Prostate gland (tissue), 2 donors: ENCODE data around the gene KCTD11.

Source experiments
- POLR2A ChIP-seq: fragments of 450-650 bp; IDR thresholded peaks from one replicate; pipeline ENCODE4 v1.6.1; 2016; ENCODE audit warnings: antibody characterized with exemption, mild to moderate bottlenecking
- TF ChIP-seq, protein P1 (sequence below), 4 experiments: fragments of 200-600 bp in 2 of 4; fragments of 450-650 bp in 2 of 4; sonication (generic) in 2 of 4; IDR thresholded peaks; 1 replicate in 3 of 4; 2 replicates in 1 of 4; pipeline ENCODE4 v1.5.1; 2016 to 2019; ENCODE audit warnings: antibody characterized with exemption in 4 of 4, mild to moderate bottlenecking in 2 of 4, moderate library complexity in 2 of 4

- no peak for TF ChIP-seq POLR2A
- TF ChIP-seq, protein P1, sequence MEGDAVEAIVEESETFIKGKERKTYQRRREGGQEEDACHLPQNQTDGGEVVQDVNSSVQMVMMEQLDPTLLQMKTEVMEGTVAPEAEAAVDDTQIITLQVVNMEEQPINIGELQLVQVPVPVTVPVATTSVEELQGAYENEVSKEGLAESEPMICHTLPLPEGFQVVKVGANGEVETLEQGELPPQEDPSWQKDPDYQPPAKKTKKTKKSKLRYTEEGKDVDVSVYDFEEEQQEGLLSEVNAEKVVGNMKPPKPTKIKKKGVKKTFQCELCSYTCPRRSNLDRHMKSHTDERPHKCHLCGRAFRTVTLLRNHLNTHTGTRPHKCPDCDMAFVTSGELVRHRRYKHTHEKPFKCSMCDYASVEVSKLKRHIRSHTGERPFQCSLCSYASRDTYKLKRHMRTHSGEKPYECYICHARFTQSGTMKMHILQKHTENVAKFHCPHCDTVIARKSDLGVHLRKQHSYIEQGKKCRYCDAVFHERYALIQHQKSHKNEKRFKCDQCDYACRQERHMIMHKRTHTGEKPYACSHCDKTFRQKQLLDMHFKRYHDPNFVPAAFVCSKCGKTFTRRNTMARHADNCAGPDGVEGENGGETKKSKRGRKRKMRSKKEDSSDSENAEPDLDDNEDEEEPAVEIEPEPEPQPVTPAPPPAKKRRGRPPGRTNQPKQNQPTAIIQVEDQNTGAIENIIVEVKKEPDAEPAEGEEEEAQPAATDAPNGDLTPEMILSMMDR (IDR thresholded peaks at IDR 0.05) = peak in 1 of 4 experiments; percentile 11
Measured at GRCh38 chr17:7313088-7313889, 38.7 kb upstream of the KCTD11 start.
